Measurements from ENCODE around the gene MKKS. TPM values are rescaled to one million over a fixed set of nuclear protein-coding genes. Genes with fewer than 3 reads are reported as not detected.
"Not testable (repeated sequence)": the region's sequence is repeated elsewhere in the genome, so short reads cannot be mapped to it uniquely, and the experiment has no call there.

The MKKS gene
- total RNA-seq, 1 donor from 2014 or later = 36.3 TPM

- Histone ChIP-seq H3K27ac (no peak overlapping the region), H3F3A (ENCODE audit: low read depth) (peaks cover 3% of the 10 kb centered on the region), H3K79me2 (ENCODE audit: low read depth) (no peaks in the 10 kb centered on the region), H3K36me3 (no peaks in the 10 kb centered on the region), H3K27me3 (no peaks in the 10 kb centered on the region), H3K9ac (no peak overlapping the region), H2AFZ (replicated peaks) (no peak overlapping the region), H4K20me1 (ENCODE audit: low read depth) (no peaks in the 10 kb centered on the region), H3K4me2 (no peak overlapping the region), H3K9me3 (ENCODE audit: low read depth) (no peaks in the 10 kb centered on the region), H3K4me3 (no peak overlapping the region), H3K4me1 (no peaks in the 10 kb centered on the region)
- no peaks in the 10 kb centered on the region for H3K36me3 Mint-ChIP-seq
- DNase-seq (ENCODE audit: low spot score) = no peak
- H3K4me3 Mint-ChIP-seq = no peak overlapping the region
- H3K4me1 Mint-ChIP-seq = no peaks in the 10 kb centered on the region
- no peaks in the 10 kb centered on the region for H3K27me3 Mint-ChIP-seq (ENCODE audit: insufficient read depth, low read depth)
- H3K9me3 Mint-ChIP-seq = no peaks in the 10 kb centered on the region
- TF ChIP-seq CTCF (IDR thresholded peaks at IDR 0.05) (no peak), EZH2phosphoT487 (IDR thresholded peaks at IDR 0.05) (no peak), EZH2 (IDR thresholded peaks at IDR 0.05) (no peak)
- H3K27ac Mint-ChIP-seq = no peak overlapping the region
Observed at GRCh38 chr20:10402938-10403608, 30.9 kb downstream of the MKKS start.

GRCh38 chr20:10398834-10399369 lies 35.1 kb downstream of the MKKS start:
- Histone ChIP-seq H4K20me1 (ENCODE audit: low read depth) (no peaks in the 10 kb centered on the region), H3K4me3 (no peak overlapping the region), H3F3A (ENCODE audit: low read depth) (no peaks in the 10 kb centered on the region), H3K79me2 (ENCODE audit: low read depth) (no peaks in the 10 kb centered on the region), H3K9me3 (ENCODE audit: low read depth) (no peaks in the 10 kb centered on the region), H3K4me1 (no peaks in the 10 kb centered on the region), H3K27me3 (no peaks in the 10 kb centered on the region), H3K36me3 (no peaks in the 10 kb centered on the region), H3K9ac (no peak overlapping the region), H2AFZ (replicated peaks) (no peak overlapping the region), H3K4me2 (no peak overlapping the region), H3K27ac (no peak overlapping the region)
- DNase-seq (ENCODE audit: low spot score) = no peak
- H3K27ac Mint-ChIP-seq = no peak overlapping the region
- H3K9me3 Mint-ChIP-seq = no peaks in the 10 kb centered on the region
- no peaks in the 10 kb centered on the region for H3K36me3 Mint-ChIP-seq
- no peaks in the 10 kb centered on the region for H3K4me1 Mint-ChIP-seq
- TF ChIP-seq EZH2 (IDR thresholded peaks at IDR 0.05) (no peak), CTCF (IDR thresholded peaks at IDR 0.05) (no peak), EZH2phosphoT487 (IDR thresholded peaks at IDR 0.05) (no peak)
- H3K27me3 Mint-ChIP-seq (ENCODE audit: insufficient read depth, low read depth) = no peaks in the 10 kb centered on the region
- H3K4me3 Mint-ChIP-seq = no peak overlapping the region

GRCh38 chr20:10394752-10395151 lies 39.3 kb downstream of the MKKS start:
- H3K79me2 ChIP-seq (ENCODE audit: low read depth); H4K20me1 ChIP-seq (ENCODE audit: low read depth); H3K4me2 ChIP-seq; H3K4me3 ChIP-seq; H3K4me1 ChIP-seq; H3F3A ChIP-seq (ENCODE audit: low read depth); H3K36me3 ChIP-seq; H3K9me3 Mint-ChIP-seq; DNase-seq (ENCODE audit: low spot score); H3K4me3 Mint-ChIP-seq; H2AFZ ChIP-seq (replicated peaks); H3K36me3 Mint-ChIP-seq; H3K27me3 Mint-ChIP-seq (ENCODE audit: insufficient read depth, low read depth); H3K27ac Mint-ChIP-seq; H3K4me1 Mint-ChIP-seq; H3K27me3 ChIP-seq; H3K9me3 ChIP-seq (ENCODE audit: low read depth); H3K27ac ChIP-seq; H3K9ac ChIP-seq: not testable (repeated sequence)

- H3K9me3 Mint-ChIP-seq = peaks cover 2% of the 10 kb centered on the region
- no peak for DNase-seq (ENCODE audit: low spot score)
- H3K27ac ChIP-seq = no peak overlapping the region
- no peaks in the 10 kb centered on the region for H3K27me3 ChIP-seq
- H3F3A ChIP-seq (ENCODE audit: low read depth) = no peaks in the 10 kb centered on the region
- no peaks in the 10 kb centered on the region for H3K9me3 ChIP-seq (ENCODE audit: low read depth)
- H3K27me3 Mint-ChIP-seq (ENCODE audit: insufficient read depth, low read depth) = peaks cover 2% of the 10 kb centered on the region
- H3K4me1 Mint-ChIP-seq = no peaks in the 10 kb centered on the region
- no peak overlapping the region for H3K4me3 ChIP-seq
- no peaks in the 10 kb centered on the region for H3K79me2 ChIP-seq (ENCODE audit: low read depth)
- no peaks in the 10 kb centered on the region for H4K20me1 ChIP-seq (ENCODE audit: low read depth)
- H3K4me2 ChIP-seq = no peak overlapping the region
- no peaks in the 10 kb centered on the region for H3K36me3 ChIP-seq
- peaks cover 5% of the 10 kb centered on the region for H3K4me1 ChIP-seq
- H3K27ac Mint-ChIP-seq = no peak overlapping the region
- no peaks in the 10 kb centered on the region for H3K36me3 Mint-ChIP-seq
- no peak overlapping the region for H3K4me3 Mint-ChIP-seq
- H2AFZ ChIP-seq (replicated peaks) = no peak overlapping the region
- no peak for TF ChIP-seq CTCF (IDR thresholded peaks at IDR 0.05)
- no peak for TF ChIP-seq EZH2phosphoT487 (IDR thresholded peaks at IDR 0.05)
- no peak for TF ChIP-seq EZH2 (IDR thresholded peaks at IDR 0.05)
- no peak overlapping the region for H3K9ac ChIP-seq
Observed at GRCh38 chr20:10390709-10391108, 43.3 kb downstream of the MKKS start.
